Retinal pigment epithelial cell (primary cell): ENCODE data around the gene TROAP.
"Not testable (repeated sequence)": the region's sequence is repeated elsewhere in the genome, so short reads cannot be mapped to it uniquely, and the experiment has no call there.

Experiments used
- DNase-seq: peaks from one replicate; pipeline ENCODE4 v3.0.0-alpha.2; 2010; ENCODE audit warnings: low read depth
- H3K4me3 ChIP-seq: 2 replicates; pipeline ENCODE4 v1.5.1; 2011; ENCODE audit warnings: mild to moderate bottlenecking, low read length, control low read depth, moderate library complexity
- TF ChIP-seq, protein P1 (sequence below): conservative IDR thresholded peaks from 2 replicates; pipeline ENCODE4 v1.5.1; 2011; ENCODE audit warnings: low read depth, low read length, control low read depth, inconsistent platforms

Gene TROAP

GRCh38 chr12:49331380-49332222 lies 8.5 kb downstream of the TROAP start:
- no peak for DNase-seq
- H3K4me3 ChIP-seq: no peak overlapping the region
- TF ChIP-seq, protein P1, sequence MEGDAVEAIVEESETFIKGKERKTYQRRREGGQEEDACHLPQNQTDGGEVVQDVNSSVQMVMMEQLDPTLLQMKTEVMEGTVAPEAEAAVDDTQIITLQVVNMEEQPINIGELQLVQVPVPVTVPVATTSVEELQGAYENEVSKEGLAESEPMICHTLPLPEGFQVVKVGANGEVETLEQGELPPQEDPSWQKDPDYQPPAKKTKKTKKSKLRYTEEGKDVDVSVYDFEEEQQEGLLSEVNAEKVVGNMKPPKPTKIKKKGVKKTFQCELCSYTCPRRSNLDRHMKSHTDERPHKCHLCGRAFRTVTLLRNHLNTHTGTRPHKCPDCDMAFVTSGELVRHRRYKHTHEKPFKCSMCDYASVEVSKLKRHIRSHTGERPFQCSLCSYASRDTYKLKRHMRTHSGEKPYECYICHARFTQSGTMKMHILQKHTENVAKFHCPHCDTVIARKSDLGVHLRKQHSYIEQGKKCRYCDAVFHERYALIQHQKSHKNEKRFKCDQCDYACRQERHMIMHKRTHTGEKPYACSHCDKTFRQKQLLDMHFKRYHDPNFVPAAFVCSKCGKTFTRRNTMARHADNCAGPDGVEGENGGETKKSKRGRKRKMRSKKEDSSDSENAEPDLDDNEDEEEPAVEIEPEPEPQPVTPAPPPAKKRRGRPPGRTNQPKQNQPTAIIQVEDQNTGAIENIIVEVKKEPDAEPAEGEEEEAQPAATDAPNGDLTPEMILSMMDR: peak; percentile 88

GRCh38 chr12:49332441-49332861 lies 9.4 kb downstream of the TROAP start:
- no peak overlapping the region for H3K4me3 ChIP-seq
- TF ChIP-seq, protein P1: no peak
- no peak for DNase-seq

DNA sequence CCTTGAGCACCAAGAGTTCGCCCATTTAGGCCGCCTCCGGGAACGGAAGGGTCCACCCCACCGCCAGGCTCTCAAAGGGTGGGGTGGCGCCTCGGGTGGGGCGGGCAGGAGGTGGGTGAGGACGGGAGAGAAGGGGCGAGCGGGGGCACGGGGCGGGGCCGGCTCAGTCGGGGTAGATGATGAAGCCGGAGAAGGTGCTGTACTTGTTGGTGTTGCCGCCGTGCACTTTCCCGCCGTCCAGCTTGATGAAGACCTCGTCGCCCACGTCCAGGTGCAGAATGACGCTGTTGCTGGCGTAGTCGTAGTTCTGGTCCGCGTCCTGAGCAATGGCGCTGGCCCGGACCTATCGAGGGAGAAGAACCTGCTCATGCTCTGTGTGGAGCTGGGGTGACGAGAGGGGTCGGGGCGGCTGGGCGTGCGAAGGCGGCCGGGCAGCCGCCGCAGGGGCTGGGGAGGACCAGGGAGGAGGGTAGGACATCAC lies 9.9 kb downstream of the TROAP start:
- TF ChIP-seq, protein P1: no peak
- no peak for DNase-seq
- H3K4me3 ChIP-seq: peak overlapping the region; percentile 4

GRCh38 chr12:49333778-49334177 lies 10.7 kb downstream of the TROAP start:
- DNase-seq, H3K4me3 ChIP-seq: not testable (repeated sequence)

GRCh38 chr12:49334226-49334625 lies 11.2 kb downstream of the TROAP start:
- TF ChIP-seq, protein P1: no peak
- no peak for DNase-seq
- H3K4me3 ChIP-seq: no peak overlapping the region

DNA sequence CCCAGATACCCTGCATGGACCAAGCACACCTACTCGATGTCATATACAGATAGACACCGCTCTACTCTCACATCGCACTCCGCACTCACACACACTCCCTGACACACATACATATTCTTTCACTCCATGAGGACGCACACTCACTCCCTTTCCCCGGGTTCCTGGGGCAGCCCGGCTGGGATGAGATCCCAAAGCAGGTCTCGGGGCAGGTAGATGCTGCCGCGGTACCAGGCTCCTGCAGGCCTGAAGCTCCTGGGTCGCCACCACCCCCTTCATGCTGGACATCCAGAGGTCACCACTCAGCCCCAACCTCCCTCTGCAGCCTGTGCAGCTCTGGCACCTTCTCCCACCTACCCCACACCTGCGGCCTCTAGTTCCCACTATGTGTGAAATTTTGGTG lies 11.6 kb downstream of the TROAP start:
- TF ChIP-seq, protein P1: no peak
- DNase-seq: no peak
- no peak overlapping the region for H3K4me3 ChIP-seq

DNA sequence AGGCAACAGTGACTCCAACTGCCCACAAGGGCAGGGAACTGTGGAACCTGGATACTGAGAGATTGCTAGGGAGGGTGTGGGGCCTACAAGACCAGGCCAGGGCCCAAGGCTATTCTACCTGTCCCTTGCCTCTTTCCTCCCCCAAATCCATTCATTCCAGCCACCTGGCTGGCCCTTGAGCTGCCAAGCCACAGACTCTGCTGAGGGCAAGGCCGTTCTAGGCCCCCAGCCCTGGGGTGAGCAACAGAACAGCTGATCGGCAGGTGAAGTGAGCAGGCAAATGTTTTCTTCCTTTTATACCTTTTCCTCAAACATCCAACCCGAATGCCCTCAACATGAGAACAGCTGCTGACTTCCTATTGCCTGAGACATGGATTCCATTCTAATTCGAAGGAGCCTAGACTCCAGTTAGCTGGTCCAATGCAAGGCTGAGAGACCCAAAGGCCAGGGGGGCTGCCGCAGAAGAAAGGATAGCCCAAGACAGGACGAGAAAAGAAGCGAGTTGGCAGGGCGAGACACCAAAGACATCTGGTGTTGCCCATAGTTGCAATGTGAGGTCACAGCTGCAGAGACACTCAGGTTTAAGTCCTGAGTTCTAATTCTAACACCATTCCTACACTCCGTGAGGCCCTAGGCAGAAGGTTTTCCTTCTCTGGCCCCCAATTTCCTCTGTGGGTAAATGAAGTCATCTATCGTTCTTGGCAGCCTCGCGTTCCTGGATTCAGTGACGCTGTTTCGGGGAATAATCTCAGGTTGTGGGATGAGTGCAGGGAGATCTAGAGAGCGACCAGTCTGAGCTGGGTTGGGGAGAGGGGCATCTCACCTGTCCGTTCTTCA lies 12.3 kb downstream of the TROAP start:
- DNase-seq: no peak
- H3K4me3 ChIP-seq: no peak overlapping the region
- TF ChIP-seq, protein P1: no peak
